ENCODE data around the gene NUMA1. TPM values are rescaled to one million over a fixed set of nuclear protein-coding genes. Genes with fewer than 3 reads are reported as not detected.

NUMA1 gene
- total and polyA plus RNA-seq, 9 of the 15 experiments (the other 6 are each of a cell fraction or from before 2014, with no cell fraction given): 4.1 to 104 (median 51.2) TPM

DNA sequence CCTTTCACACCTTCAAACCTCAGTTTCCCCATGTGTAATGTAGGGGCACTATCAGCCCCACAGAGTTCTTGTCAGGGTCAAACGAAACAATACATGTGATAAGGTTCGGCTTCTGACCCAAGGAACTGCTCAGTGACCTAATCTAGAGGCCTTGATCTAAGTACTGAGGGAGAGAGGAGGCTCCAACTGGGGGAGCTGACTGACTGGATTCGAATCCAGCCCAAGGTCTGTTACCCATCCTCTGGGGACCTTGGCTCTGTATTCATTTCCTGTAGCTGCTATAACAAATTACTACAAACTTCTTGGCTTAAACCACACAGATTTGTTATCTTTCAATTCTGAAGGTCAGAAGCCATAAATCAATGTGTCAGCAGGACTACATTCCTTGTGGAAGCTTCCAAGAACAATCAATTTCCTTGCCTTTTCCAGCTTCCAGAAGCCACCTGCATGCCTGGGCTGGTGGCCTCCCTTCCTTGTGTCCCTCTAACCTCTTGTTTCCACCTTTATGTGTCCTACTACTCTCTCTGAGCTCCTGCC, 42.8 kb upstream of the NUMA1 start (continued):
- no peak for TF ChIP-seq BRF2 (IDR thresholded peaks at IDR 0.05; ENCODE audit: borderline replicate concordance, insufficient read depth, insufficient read length)
- TF ChIP-seq MLX (CRISPR knock-in tag; conservative IDR thresholded peaks at IDR 0.05): no peak
- no peak for TF ChIP-seq STAT6 (CRISPR knock-in tag; IDR thresholded peaks at IDR 0.05)
- peak in 1 of 2 experiments; percentile 34; a peak in 1 of 4 replicates for TF ChIP-seq KDM1A (IDR thresholded peaks at IDR 0.05)
- TF ChIP-seq TEAD4 (IDR thresholded peaks at IDR 0.05; ENCODE audit: low read length): peak; percentile 26; the same call in 1 of the 2 replicates
- TF ChIP-seq TEAD4 (CRISPR knock-in tag; IDR thresholded peaks at IDR 0.05; ENCODE audit: borderline replicate concordance): no peak
- TF ChIP-seq SNIP1 (IDR thresholded peaks at IDR 0.05; ENCODE audit: low read depth): no peak
- peak in 1 of 2 experiments; percentile 63; a peak in 1 of 4 replicates for TF ChIP-seq RCOR1 (IDR thresholded peaks at IDR 0.05; ENCODE audit: borderline replicate concordance in 1 of 2, low read depth in 2 of 2, low read length in 2 of 2)
- TF ChIP-seq SMAD2 (IDR thresholded peaks at IDR 0.05; ENCODE audit: low read depth, low read length): no peak
- TF ChIP-seq E2F4 (CRISPR knock-in tag; IDR thresholded peaks at IDR 0.05; ENCODE audit: low read depth): no peak
- peak; percentile 25; the same call in 1 of the 2 replicates for TF ChIP-seq VEZF1 (CRISPR knock-in tag; IDR thresholded peaks at IDR 0.05)
- TF ChIP-seq ZKSCAN3 (CRISPR knock-in tag; IDR thresholded peaks at IDR 0.05): no peak
- TF ChIP-seq SRF (CRISPR knock-in tag; IDR thresholded peaks at IDR 0.05): no peak
- TF ChIP-seq PML (IDR thresholded peaks at IDR 0.05; ENCODE audit: low read length): no peak
- TF ChIP-seq, protein P1, sequence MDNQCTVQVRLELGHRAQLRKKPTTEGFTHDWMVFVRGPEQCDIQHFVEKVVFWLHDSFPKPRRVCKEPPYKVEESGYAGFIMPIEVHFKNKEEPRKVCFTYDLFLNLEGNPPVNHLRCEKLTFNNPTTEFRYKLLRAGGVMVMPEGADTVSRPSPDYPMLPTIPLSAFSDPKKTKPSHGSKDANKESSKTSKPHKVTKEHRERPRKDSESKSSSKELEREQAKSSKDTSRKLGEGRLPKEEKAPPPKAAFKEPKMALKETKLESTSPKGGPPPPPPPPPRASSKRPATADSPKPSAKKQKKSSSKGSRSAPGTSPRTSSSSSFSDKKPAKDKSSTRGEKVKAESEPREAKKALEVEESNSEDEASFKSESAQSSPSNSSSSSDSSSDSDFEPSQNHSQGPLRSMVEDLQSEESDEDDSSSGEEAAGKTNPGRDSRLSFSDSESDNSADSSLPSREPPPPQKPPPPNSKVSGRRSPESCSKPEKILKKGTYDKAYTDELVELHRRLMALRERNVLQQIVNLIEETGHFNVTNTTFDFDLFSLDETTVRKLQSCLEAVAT (IDR thresholded peaks at IDR 0.05): no peak
- TF ChIP-seq, protein P2, sequence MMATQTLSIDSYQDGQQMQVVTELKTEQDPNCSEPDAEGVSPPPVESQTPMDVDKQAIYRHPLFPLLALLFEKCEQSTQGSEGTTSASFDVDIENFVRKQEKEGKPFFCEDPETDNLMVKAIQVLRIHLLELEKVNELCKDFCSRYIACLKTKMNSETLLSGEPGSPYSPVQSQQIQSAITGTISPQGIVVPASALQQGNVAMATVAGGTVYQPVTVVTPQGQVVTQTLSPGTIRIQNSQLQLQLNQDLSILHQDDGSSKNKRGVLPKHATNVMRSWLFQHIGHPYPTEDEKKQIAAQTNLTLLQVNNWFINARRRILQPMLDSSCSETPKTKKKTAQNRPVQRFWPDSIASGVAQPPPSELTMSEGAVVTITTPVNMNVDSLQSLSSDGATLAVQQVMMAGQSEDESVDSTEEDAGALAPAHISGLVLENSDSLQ (IDR thresholded peaks at IDR 0.05): peak; percentile 96
- no peak for TF ChIP-seq NFRKB (IDR thresholded peaks at IDR 0.05; ENCODE audit: low read depth)
- no peak for TF ChIP-seq POU5F1 (IDR thresholded peaks at IDR 0.05; ENCODE audit: borderline replicate concordance, low read depth, low read length, partially characterized antibody)

Measured in K562 (cell line).